Calu3 (cell line): ENCODE results near the gene KCTD15. TPM values are rescaled to one million over a fixed set of nuclear protein-coding genes. Genes with fewer than 3 reads are reported as not detected.

Experiments
- BruUV-seq: library from RNA; stranded (reverse); fragments of 400-500 nt; replicated peaks from 2 replicates; lab custom pipeline; 2021; lab: Mats Ljungman, UMichigan
- CTCF ChIA-PET: fragments of 300-600 bp; sonication (Branson Sonifier 250); formaldehyde crosslinking; loops from one replicate; lab custom pipeline; 2022; ENCODE audit warnings: antibody characterized with exemption; lab: Charles Lee
- DNase-seq: peaks from one replicate; pipeline ENCODE4 v3.0.0; 2022
- H3K27ac Mint-ChIP-seq: one replicate; pipeline ENCODE4 v1.8.0; 2022; ENCODE audit warnings: mixed read lengths; ENCODE audit not compliant: unreplicated experiment
- H3K27me3 Mint-ChIP-seq: one replicate; pipeline ENCODE4 v1.8.0; 2022; ENCODE audit warnings: mixed read lengths; ENCODE audit not compliant: unreplicated experiment
- H3K36me3 Mint-ChIP-seq: one replicate; pipeline ENCODE4 v1.8.0; 2022; ENCODE audit warnings: mild to moderate bottlenecking, moderate library complexity, mixed read lengths; ENCODE audit not compliant: insufficient read depth, unreplicated experiment
- H3K4me1 Mint-ChIP-seq: one replicate; pipeline ENCODE4 v1.8.0; 2022; ENCODE audit warnings: mild to moderate bottlenecking, low read depth, mixed read lengths; ENCODE audit not compliant: unreplicated experiment
- H3K4me3 Mint-ChIP-seq: one replicate; pipeline ENCODE4 v1.8.0; 2022; ENCODE audit warnings: mild to moderate bottlenecking, low read depth, moderate library complexity, mixed read lengths; ENCODE audit not compliant: unreplicated experiment
- H3K9me3 Mint-ChIP-seq: one replicate; pipeline ENCODE4 v1.8.0; 2022; ENCODE audit warnings: low read depth, mixed read lengths; ENCODE audit not compliant: unreplicated experiment
- CTCF ChIP-seq: fragments of 200-600 bp; IDR thresholded peaks from one replicate; pipeline ENCODE4 v1.8.0; 2022; ENCODE audit warnings: antibody characterized with exemption; ENCODE audit not compliant: unreplicated experiment
- intact Hi-C: fragments of 100-400 bp; cut with micrococcal nuclease; formaldehyde crosslinking; loops from one replicate; pipeline ENCODE4 v1.10.0; 2022; ENCODE audit not compliant: unreplicated experiment
- total RNA-seq: library from RNA; stranded (reverse); gene quantifications from 2 replicates; pipeline ENCODE4 v1.2.3, GENCODE V29; 2022

Gene KCTD15
- total RNA-seq, 1 experiment from 2014 or later = 18.6 TPM

GRCh38 chr19:33781415-33781935, 15.2 kb upstream of the KCTD15 start:
- H3K36me3 Mint-ChIP-seq = peaks cover 4% of the 10 kb centered on the region
- no peaks in the 10 kb centered on the region for H3K9me3 Mint-ChIP-seq
- intact Hi-C loops = no loop called here
- no peak for TF ChIP-seq CTCF
- DNase-seq = no peak
- peaks cover 15% of the 10 kb centered on the region for H3K4me1 Mint-ChIP-seq
- no peak overlapping the region for H3K27ac Mint-ChIP-seq
- no peak overlapping the region for H3K4me3 Mint-ChIP-seq
- no TSS peak for BruUV-seq
- CTCF ChIA-PET = no interaction called here
- peaks cover 89% of the 10 kb centered on the region for H3K27me3 Mint-ChIP-seq

- Mint-ChIP-seq H3K27me3 (peaks cover 92% of the 10 kb centered on the region), H3K4me3 (no peak overlapping the region), H3K27ac (no peak overlapping the region), H3K9me3 (no peaks in the 10 kb centered on the region), H3K36me3 (peaks cover 4% of the 10 kb centered on the region), H3K4me1 (peaks cover 15% of the 10 kb centered on the region)
- no peak for DNase-seq
- no peak for TF ChIP-seq CTCF
- no TSS peak for BruUV-seq
- CTCF ChIA-PET = interaction anchor here (0.6 kb wide), 1 partner anchor 170 kb away, joined by 5 read pairs; no protein-coding TSS in a partner anchor
- intact Hi-C loops = no loop called here
Observed at GRCh38 chr19:33781996-33782395, 14.7 kb upstream of the KCTD15 start.

GRCh38 chr19:33784432-33784831, 12.2 kb upstream of the KCTD15 start:
- Mint-ChIP-seq H3K4me3 (no peak overlapping the region), H3K4me1 (peaks cover 1% of the 10 kb centered on the region), H3K27me3 (peaks cover 100% of the 10 kb centered on the region), H3K9me3 (no peaks in the 10 kb centered on the region), H3K36me3 (no peaks in the 10 kb centered on the region), H3K27ac (no peak overlapping the region)
- no TSS peak for BruUV-seq
- TF ChIP-seq CTCF = no peak
- CTCF ChIA-PET = interaction anchor here (1.0 kb wide), 1 partner anchor 10 kb away, joined by 3 read pairs; no protein-coding TSS in a partner anchor
- intact Hi-C loops = no loop called here
- DNase-seq = no peak

- CTCF ChIA-PET = no interaction called here
- no peaks in the 10 kb centered on the region for H3K4me1 Mint-ChIP-seq
- no peak overlapping the region for H3K27ac Mint-ChIP-seq
- no peak for TF ChIP-seq CTCF
- BruUV-seq = no TSS peak
- no peak for DNase-seq
- no peaks in the 10 kb centered on the region for H3K36me3 Mint-ChIP-seq
- no peak overlapping the region for H3K4me3 Mint-ChIP-seq
- H3K9me3 Mint-ChIP-seq = no peaks in the 10 kb centered on the region
- intact Hi-C loops = no loop called here
- peaks cover 100% of the 10 kb centered on the region for H3K27me3 Mint-ChIP-seq
Observed at GRCh38 chr19:33785795-33786194, 10.9 kb upstream of the KCTD15 start.
